Esophagus muscularis mucosa (tissue), 4 donors: Measurements from ENCODE around the gene ATG10.

Experiments
- EP300 ChIP-seq: sonication (generic); formaldehyde crosslinking; IDR thresholded peaks from one replicate; pipeline ENCODE4 v1.6.1; 2017; ENCODE audit warnings: antibody characterized with exemption
- POLR2A ChIP-seq: fragments of 450-650 bp; IDR thresholded peaks from one replicate; pipeline ENCODE4 v1.6.1; 2017; ENCODE audit warnings: antibody characterized with exemption, moderate library complexity, mild to moderate bottlenecking, low read depth
- POLR2AphosphoS5 ChIP-seq, 2 donors: sonication (generic); formaldehyde crosslinking; IDR thresholded peaks; one replicate each; pipeline ENCODE4 v1.6.1; 2017; ENCODE audit warnings: antibody characterized with exemption in 2 of 2
- TF ChIP-seq, protein P1 (sequence below), 3 experiments: fragments of 200-600 bp in 2 of 3; fragments of 450-650 bp in 1 of 3; sonication (generic) in 2 of 3; IDR thresholded peaks; one replicate each; pipeline ENCODE4 v1.5.1; 2017 to 2019; ENCODE audit warnings: antibody characterized with exemption in 3 of 3, mild to moderate bottlenecking in 2 of 3, moderate library complexity in 1 of 3

DNA sequence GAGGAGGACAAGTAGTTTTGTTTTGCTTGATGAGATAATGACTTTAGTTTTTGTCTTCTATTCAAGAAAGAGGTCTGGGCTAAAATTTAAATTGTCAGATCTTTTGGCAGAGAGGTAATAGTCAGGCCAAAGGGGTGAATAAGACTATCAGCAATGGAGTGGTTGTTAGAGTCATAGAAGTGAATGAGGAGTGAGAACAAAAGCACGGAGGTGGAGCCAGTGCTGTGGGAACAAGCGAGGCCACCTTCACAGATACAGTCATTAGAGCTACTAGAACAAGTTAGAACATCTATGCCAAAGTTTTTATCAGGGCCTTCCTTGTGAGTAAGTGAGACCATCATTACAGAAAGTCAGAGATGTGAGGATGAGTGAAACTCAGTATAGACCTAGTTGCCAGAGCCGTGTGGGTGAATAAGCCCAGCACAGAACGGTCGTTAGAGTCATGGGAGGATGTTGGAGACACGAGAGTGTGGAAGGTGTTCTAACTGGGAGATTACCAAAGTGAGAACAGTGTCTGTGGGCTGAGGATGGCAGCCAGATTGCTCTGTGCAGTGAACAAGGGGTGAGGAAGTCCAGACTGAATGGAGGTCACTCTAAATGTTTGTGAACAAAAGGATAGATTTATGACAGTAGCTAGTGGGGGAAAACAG lies 171.2 kb downstream of the ATG10 start:
- TF ChIP-seq EP300: no peak
- TF ChIP-seq, protein P1, sequence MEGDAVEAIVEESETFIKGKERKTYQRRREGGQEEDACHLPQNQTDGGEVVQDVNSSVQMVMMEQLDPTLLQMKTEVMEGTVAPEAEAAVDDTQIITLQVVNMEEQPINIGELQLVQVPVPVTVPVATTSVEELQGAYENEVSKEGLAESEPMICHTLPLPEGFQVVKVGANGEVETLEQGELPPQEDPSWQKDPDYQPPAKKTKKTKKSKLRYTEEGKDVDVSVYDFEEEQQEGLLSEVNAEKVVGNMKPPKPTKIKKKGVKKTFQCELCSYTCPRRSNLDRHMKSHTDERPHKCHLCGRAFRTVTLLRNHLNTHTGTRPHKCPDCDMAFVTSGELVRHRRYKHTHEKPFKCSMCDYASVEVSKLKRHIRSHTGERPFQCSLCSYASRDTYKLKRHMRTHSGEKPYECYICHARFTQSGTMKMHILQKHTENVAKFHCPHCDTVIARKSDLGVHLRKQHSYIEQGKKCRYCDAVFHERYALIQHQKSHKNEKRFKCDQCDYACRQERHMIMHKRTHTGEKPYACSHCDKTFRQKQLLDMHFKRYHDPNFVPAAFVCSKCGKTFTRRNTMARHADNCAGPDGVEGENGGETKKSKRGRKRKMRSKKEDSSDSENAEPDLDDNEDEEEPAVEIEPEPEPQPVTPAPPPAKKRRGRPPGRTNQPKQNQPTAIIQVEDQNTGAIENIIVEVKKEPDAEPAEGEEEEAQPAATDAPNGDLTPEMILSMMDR (IDR thresholded peaks at IDR 0.05): no peak
- no peak for TF ChIP-seq POLR2A
- TF ChIP-seq POLR2AphosphoS5 (IDR thresholded peaks at IDR 0.05): no peak
